Activated CD4-positive, alpha-beta T cell treated with anti-CD3 and anti-CD28 coated beads for 48 hours (primary cell): Measurements from ENCODE around the gene PHLDB3.
"Not testable (repeated sequence)": the region's sequence is repeated elsewhere in the genome, so short reads cannot be mapped to it uniquely, and the experiment has no call there.

Source experiments
- DNase-seq: peaks from one replicate; pipeline ENCODE4 v3.0.0-alpha.2; 2020

Gene PHLDB3

GRCh38 chr19:43466793-43467192 lies 37.8 kb downstream of the PHLDB3 start:
- DNase-seq: no peak

- peak; percentile 40 for DNase-seq
Observed at GRCh38 chr19:43465468-43466120, 39.0 kb downstream of the PHLDB3 start, which contains the start of gene LYPD3. Gene LYPD3, minus strand, starts transcription at chr19:43465608. Its CDS starts 37 bp downstream, at chr19:43465571.

GRCh38 chr19:43464134-43464775 lies 40.3 kb downstream of the PHLDB3 start:
- peak; percentile 84 for DNase-seq

GRCh38 chr19:43463381-43464133 lies 41.0 kb downstream of the PHLDB3 start:
- peak; percentile 100 for DNase-seq

- DNase-seq: no peak
Observed at GRCh38 chr19:43462785-43463380, 41.7 kb downstream of the PHLDB3 start.

- no peak for DNase-seq
Observed at GRCh38 chr19:43462383-43462782, 42.2 kb downstream of the PHLDB3 start.

- DNase-seq: no peak
Observed at GRCh38 chr19:43461303-43461702, 43.2 kb downstream of the PHLDB3 start.

GRCh38 chr19:43460362-43461016 lies 44.1 kb downstream of the PHLDB3 start:
- no peak for DNase-seq

GRCh38 chr19:43457809-43458208 lies 46.7 kb downstream of the PHLDB3 start:
- DNase-seq: no peak

GRCh38 chr19:43455321-43456113 lies 49.0 kb downstream of the PHLDB3 start:
- no peak for DNase-seq

- DNase-seq: no peak
Observed at GRCh38 chr19:43454031-43454430, 50.5 kb downstream of the PHLDB3 start.

GRCh38 chr19:43452582-43452981 lies 52.0 kb downstream of the PHLDB3 start:
- DNase-seq: no peak

GRCh38 chr19:43450545-43450997 lies 54.0 kb downstream of the PHLDB3 start:
- DNase-seq: no peak

- no peak for DNase-seq
Observed at GRCh38 chr19:43447655-43448054, 56.9 kb downstream of the PHLDB3 start.

GRCh38 chr19:43446746-43447489 lies 57.6 kb downstream of the PHLDB3 start:
- peak; percentile 83 for DNase-seq

GRCh38 chr19:43445426-43445825 lies 59.1 kb downstream of the PHLDB3 start:
- no peak for DNase-seq

GRCh38 chr19:43444531-43445287 lies 59.8 kb downstream of the PHLDB3 start:
- DNase-seq: no peak

- not testable (repeated sequence) for DNase-seq
Observed at GRCh38 chr19:43444091-43444490, 60.5 kb downstream of the PHLDB3 start.

- DNase-seq: no peak
Observed at GRCh38 chr19:43441716-43442115, 62.8 kb downstream of the PHLDB3 start.

- DNase-seq: no peak
Observed at GRCh38 chr19:43439709-43440063, 64.9 kb downstream of the PHLDB3 start.
